Prostate gland (tissue), 2 donors: Measurements from ENCODE around the gene SSRP1. TPM values are rescaled to one million over a fixed set of nuclear protein-coding genes. Genes with fewer than 3 reads are reported as not detected.

Experiments
- DNase-seq: peaks from one replicate; pipeline ENCODE4 v3.0.0-alpha.2; 2019; ENCODE audit warnings: low spot score
- H3K27ac ChIP-seq, 2 donors: fragments of 200-600 bp; sonication (generic); 2 replicates each; pipeline ENCODE4 v1.5.1; 2017 to 2019
- H3K27me3 ChIP-seq: fragments of 200-600 bp; sonication (generic); replicated peaks from 2 replicates; pipeline ENCODE4 v1.5.1; 2019; ENCODE audit not compliant: insufficient read depth
- H3K36me3 ChIP-seq, 2 donors: fragments of 200-600 bp; sonication (generic); 1 replicate in 1 of 2; 2 replicates in 1 of 2; pipeline versions ENCODE4 v1.5.1 to v1.8.1; 2017 to 2019
- H3K4me1 ChIP-seq: fragments of 200-600 bp; sonication (generic); replicated peaks from 2 replicates; pipeline ENCODE4 v1.5.1; 2019
- H3K4me3 ChIP-seq, 2 donors: fragments of 200-600 bp; sonication (generic); 2 replicates each; pipeline ENCODE4 v1.5.1; 2017 to 2019
- H3K9me3 ChIP-seq: fragments of 200-600 bp; sonication (generic); 2 replicates; pipeline ENCODE4 v1.5.1; 2017
- CTCF ChIP-seq, 4 experiments: fragments of 200-600 bp in 2 of 4; fragments of 450-650 bp in 2 of 4; sonication (generic) in 2 of 4; IDR thresholded peaks; 1 replicate in 3 of 4; 2 replicates in 1 of 4; pipeline ENCODE4 v1.5.1; 2016 to 2019; ENCODE audit warnings: antibody characterized with exemption in 4 of 4, mild to moderate bottlenecking in 2 of 4, moderate library complexity in 2 of 4
- POLR2A ChIP-seq: fragments of 450-650 bp; IDR thresholded peaks from one replicate; pipeline ENCODE4 v1.6.1; 2016; ENCODE audit warnings: antibody characterized with exemption, mild to moderate bottlenecking
- POLR2AphosphoS5 ChIP-seq: sonication (generic); formaldehyde crosslinking; IDR thresholded peaks from one replicate; pipeline ENCODE4 v1.6.1; 2017; ENCODE audit warnings: antibody characterized with exemption
- WGBS: methylation state at CpG from one replicate; pipeline ENCODE4 v1.1.5; 2018; 5-methylcytosine and 5-hydroxymethylcytosine counted together
- intact Hi-C: fragments of 100-400 bp; cut with DNase I; formaldehyde crosslinking; loops from one replicate; pipeline ENCODE4 v1.14.2; 2022
- total RNA-seq, 2 donors: library from RNA; depleted of rRNA; stranded (reverse); fragments of >200 nt; gene quantifications; one replicate each; pipeline ENCODE4 v1.1.0, GENCODE V29; 2016

The SSRP1 gene
- total RNA-seq, 2 donors from 2014 or later = 82.6 to 85.4 TPM

- no peak for DNase-seq
- H3K36me3 ChIP-seq = peaks cover 0 to 3% of the 10 kb centered on the region in 2 donors
- peak overlapping the region; percentile 81 to 94 for H3K4me3 ChIP-seq
- no peaks in the 10 kb centered on the region for H3K27me3 ChIP-seq
- WGBS = 30% methylated on average over 9 of the region's 9 CpGs
- H3K4me1 ChIP-seq = peaks cover 21% of the 10 kb centered on the region
- TF ChIP-seq POLR2A (no peak), POLR2AphosphoS5 (no peak), CTCF (IDR thresholded peaks at IDR 0.05) (no peak)
- peak overlapping the region; percentile 97 to 99 for H3K27ac ChIP-seq
- no peaks in the 10 kb centered on the region for H3K9me3 ChIP-seq
- intact Hi-C loops = loop anchor here (10.0 kb wide), 1 partner anchor 1251 kb away; the partner anchor contains the start of genes LPXN and ZFP91
Measured at GRCh38 chr11:57323855-57324153, 11.9 kb downstream of the SSRP1 start.

- 45% methylated on average over 3 of the region's 3 CpGs for WGBS
- Histone ChIP-seq H3K36me3 (peaks cover 0 to 3% of the 10 kb centered on the region in 2 donors), H3K9me3 (no peaks in the 10 kb centered on the region), H3K4me1 (peaks cover 25% of the 10 kb centered on the region), H3K27me3 (no peaks in the 10 kb centered on the region), H3K4me3 (peak overlapping the region; percentile 81 to 94), H3K27ac (peak overlapping the region; percentile 97 to 99)
- TF ChIP-seq POLR2A (no peak), CTCF (IDR thresholded peaks at IDR 0.05) (peak in 1 of 4 experiments; percentile 5), POLR2AphosphoS5 (no peak)
- intact Hi-C loops = loop anchor here (10.0 kb wide), 1 partner anchor 1251 kb away; the partner anchor contains the start of genes LPXN and ZFP91
- no peak for DNase-seq
Measured at GRCh38 chr11:57323167-57323854, 12.4 kb downstream of the SSRP1 start.

- no peaks in the 10 kb centered on the region for H3K9me3 ChIP-seq
- H3K36me3 ChIP-seq = peaks cover 0 to 6% of the 10 kb centered on the region in 2 donors
- H3K4me1 ChIP-seq = peaks cover 33% of the 10 kb centered on the region
- H3K4me3 ChIP-seq = peak overlapping the region; percentile 81 to 94
- TF ChIP-seq CTCF (IDR thresholded peaks at IDR 0.05) = peak in 1 of 4 experiments; percentile 17
- peak; percentile 74 for TF ChIP-seq POLR2A
- TF ChIP-seq POLR2AphosphoS5 = peak; percentile 80
- no peaks in the 10 kb centered on the region for H3K27me3 ChIP-seq
- 7% methylated on average over 13 of the region's 13 CpGs for WGBS
- H3K27ac ChIP-seq = peak overlapping the region; percentile 97 to 99
- intact Hi-C loops = loop anchor here (10.0 kb wide), 1 partner anchor 1252 kb away; the partner anchor contains the start of genes LPXN and ZFP91
- peak; percentile 94 for DNase-seq
Measured at GRCh38 chr11:57322256-57323166, 13.2 kb downstream of the SSRP1 start.

GRCh38 chr11:57321388-57322255 lies 14.1 kb downstream of the SSRP1 start:
- peak overlapping the region; percentile 81 to 94 for H3K4me3 ChIP-seq
- peak overlapping the region; percentile 97 to 99 for H3K27ac ChIP-seq
- no peak for TF ChIP-seq CTCF (IDR thresholded peaks at IDR 0.05)
- no peak for TF ChIP-seq POLR2A
- peaks cover 0 to 14% of the 10 kb centered on the region in 2 donors for H3K36me3 ChIP-seq
- H3K27me3 ChIP-seq = no peaks in the 10 kb centered on the region
- intact Hi-C loops = loop anchor here (10.0 kb wide), 1 partner anchor 1253 kb away; the partner anchor contains the start of genes LPXN and ZFP91
- H3K4me1 ChIP-seq = peaks cover 40% of the 10 kb centered on the region
- 17% methylated on average over 6 of the region's 6 CpGs for WGBS
- H3K9me3 ChIP-seq = no peaks in the 10 kb centered on the region
- DNase-seq = peak; percentile 40
